ENCODE results near the gene BEX3.

- TF ChIP-seq CTCF (IDR thresholded peaks at IDR 0.05): no peak
- no peak for TF ChIP-seq POLR2A (IDR thresholded peaks at IDR 0.05)
These were observed 38.2 kb downstream of the BEX3 start for GRCh38 chrX:103414561-103414960.

All from body of pancreas (tissue), 4 donors.